HG03354 (cell line): ENCODE measurements around the gene MEGF9.
"Not testable (repeated sequence)": the region's sequence is repeated elsewhere in the genome, so short reads cannot be mapped to it uniquely, and the experiment has no call there.

ENCODE experiments used
- ATAC-seq: cut with Tn5 transposase; IDR thresholded peaks from one replicate; pipeline ENCODE4 v1.9.1; 2021; ENCODE audit warnings: mild to moderate bottlenecking; ENCODE audit not compliant: unreplicated experiment, poor library complexity, severe bottlenecking

Gene MEGF9

GRCh38 chr9:120676767-120677402 lies 37.4 kb downstream of the MEGF9 start:
- ATAC-seq: no peak

- ATAC-seq: no peak
Measured at GRCh38 chr9:120668399-120668798, 45.9 kb downstream of the MEGF9 start.

GRCh38 chr9:120663950-120664349 lies 50.3 kb downstream of the MEGF9 start:
- ATAC-seq: no peak

- ATAC-seq: no peak
Measured at GRCh38 chr9:120663380-120663779, 50.9 kb downstream of the MEGF9 start.

- ATAC-seq: no peak
Measured at GRCh38 chr9:120662513-120662912, 51.8 kb downstream of the MEGF9 start.

GRCh38 chr9:120659676-120660075 lies 54.6 kb downstream of the MEGF9 start:
- no peak for ATAC-seq

- ATAC-seq: no peak
Measured at GRCh38 chr9:120659209-120659608, 55.1 kb downstream of the MEGF9 start.

- ATAC-seq: peak; percentile 81
Measured at GRCh38 chr9:120655005-120655622, 59.2 kb downstream of the MEGF9 start.

GRCh38 chr9:120654272-120654671 lies 60.0 kb downstream of the MEGF9 start:
- no peak for ATAC-seq

GRCh38 chr9:120653762-120654161 lies 60.5 kb downstream of the MEGF9 start:
- ATAC-seq: no peak

- ATAC-seq: no peak
Measured at GRCh38 chr9:120652934-120653333, 61.3 kb downstream of the MEGF9 start.

GRCh38 chr9:120650352-120650751 lies 63.9 kb downstream of the MEGF9 start:
- ATAC-seq: no peak

- ATAC-seq: no peak
Measured at GRCh38 chr9:120648581-120649197, 65.6 kb downstream of the MEGF9 start.

GRCh38 chr9:120646948-120647347 lies 67.3 kb downstream of the MEGF9 start:
- no peak for ATAC-seq

- no peak for ATAC-seq
Measured at GRCh38 chr9:120645760-120646159, 68.5 kb downstream of the MEGF9 start.

- no peak for ATAC-seq
Measured at GRCh38 chr9:120643061-120643460, 71.2 kb downstream of the MEGF9 start.

GRCh38 chr9:120642129-120642770 lies 72.0 kb downstream of the MEGF9 start:
- no peak for ATAC-seq

- ATAC-seq: not testable (repeated sequence)
Measured at GRCh38 chr9:120640874-120641273, 73.4 kb downstream of the MEGF9 start.

- no peak for ATAC-seq
Measured at GRCh38 chr9:120640380-120640779, 73.9 kb downstream of the MEGF9 start.

- ATAC-seq: no peak
Measured at GRCh38 chr9:120637919-120638318, 76.4 kb downstream of the MEGF9 start.
